HG02852 (cell line): ENCODE data around the gene PFN4.
"Not testable (repeated sequence)": the region's sequence is repeated elsewhere in the genome, so short reads cannot be mapped to it uniquely, and the experiment has no call there.

Experiments used
- ATAC-seq: cut with Tn5 transposase; IDR thresholded peaks from one replicate; pipeline ENCODE4 v1.9.1; 2021; ENCODE audit warnings: mild to moderate bottlenecking, moderate library complexity; ENCODE audit not compliant: unreplicated experiment

PFN4 gene

GRCh38 chr2:24115057-24115456 is 8.1 kb downstream of the PFN4 start:
- no peak for ATAC-seq

DNA sequence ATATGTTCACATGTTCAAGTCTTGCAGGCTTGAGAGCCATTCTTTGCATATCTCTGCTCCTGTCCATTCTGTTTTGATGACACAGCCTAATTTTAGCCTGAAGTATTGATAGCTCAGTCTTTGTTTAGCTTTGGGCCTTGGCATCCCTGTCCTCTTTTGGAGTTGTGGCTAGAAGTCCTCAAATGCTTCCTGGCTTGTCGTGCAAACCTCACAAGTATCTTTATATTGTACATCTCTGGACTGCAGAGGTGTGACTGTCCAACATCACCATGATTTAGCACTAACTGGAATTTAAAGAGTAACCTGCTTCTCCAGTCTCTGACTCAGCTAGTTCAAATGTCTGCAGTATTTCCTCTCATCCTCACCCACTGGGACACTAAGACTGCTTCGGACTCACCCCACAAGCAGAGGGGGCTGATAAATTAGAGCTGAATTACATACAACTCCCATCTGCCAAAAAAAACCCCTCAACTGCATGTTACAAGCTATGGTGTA is 11.7 kb downstream of the PFN4 start:
- ATAC-seq = no peak

DNA sequence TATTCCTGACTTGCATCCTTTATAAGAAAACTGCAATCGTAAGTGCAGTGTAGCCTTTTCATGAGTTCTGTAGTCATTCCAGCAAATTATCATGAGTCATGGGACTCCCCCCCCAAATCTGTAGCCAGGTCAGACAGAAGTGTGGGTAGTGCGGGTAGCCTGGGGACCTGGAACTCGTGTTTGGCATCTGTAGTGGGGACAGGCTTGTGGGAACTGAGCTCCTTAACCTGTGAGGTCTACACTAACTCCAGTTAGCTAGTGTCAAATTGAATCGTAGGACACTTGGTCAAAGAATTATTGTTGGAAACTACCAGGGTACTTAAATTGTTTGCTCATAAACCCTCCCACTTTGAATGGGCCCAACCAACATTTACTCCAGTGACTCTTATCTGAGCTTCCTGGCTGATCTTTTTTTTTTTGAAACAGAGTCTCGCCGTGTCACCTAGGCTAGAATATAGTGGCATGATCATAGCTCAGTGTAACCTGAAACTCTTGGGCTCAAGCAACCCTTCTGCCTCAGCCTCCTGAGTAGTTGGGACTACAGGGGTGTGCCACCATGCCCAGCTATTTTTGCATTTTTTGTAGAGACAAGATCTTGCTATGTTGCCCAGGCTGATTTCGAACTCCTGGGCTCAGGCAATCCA is 12.4 kb downstream of the PFN4 start:
- no peak for ATAC-seq

- not testable (repeated sequence) for ATAC-seq
Measured at GRCh38 chr2:24109431-24109830, 13.7 kb downstream of the PFN4 start.

GRCh38 chr2:24107336-24107735 is 15.8 kb downstream of the PFN4 start:
- no peak for ATAC-seq

DNA sequence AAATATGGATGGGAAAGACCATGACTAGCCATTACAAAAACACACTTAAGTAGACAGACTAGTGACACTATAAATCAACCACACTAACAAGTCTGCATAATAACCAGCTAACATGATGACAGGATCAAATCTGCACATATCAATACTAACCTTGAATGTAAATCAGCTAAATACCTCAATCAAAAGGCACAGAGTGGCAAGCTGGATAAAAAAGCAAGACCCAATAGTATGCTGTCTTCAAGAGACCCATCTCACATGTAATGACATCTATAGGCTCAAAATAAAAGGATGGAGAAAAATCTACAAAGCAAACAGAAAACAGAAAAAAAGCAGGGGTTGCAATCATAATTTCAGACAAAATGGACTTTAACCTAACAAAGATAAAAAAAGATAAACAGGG is 16.3 kb downstream of the PFN4 start:
- no peak for ATAC-seq

DNA sequence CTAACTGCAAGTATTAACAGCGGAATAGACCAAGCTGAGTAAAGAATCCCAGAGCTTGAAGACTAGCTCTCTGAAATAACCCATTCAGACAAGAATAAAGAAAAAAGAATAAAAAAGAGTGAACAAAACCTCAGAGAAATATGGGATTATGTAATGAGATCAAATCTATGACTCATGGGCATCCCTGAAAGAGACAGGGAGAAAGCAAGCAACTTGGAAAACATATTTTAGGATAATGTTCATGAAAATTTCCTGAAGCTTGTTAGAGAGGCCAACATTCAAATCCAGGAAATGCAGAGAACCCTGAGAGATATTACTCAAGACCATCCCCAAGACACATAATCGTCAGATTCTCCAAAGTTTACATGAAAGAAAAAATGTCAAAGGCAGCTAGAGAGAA is 17.3 kb downstream of the PFN4 start:
- ATAC-seq = no peak

- ATAC-seq = no peak
Measured at GRCh38 chr2:24104906-24105305, 18.2 kb downstream of the PFN4 start.

DNA sequence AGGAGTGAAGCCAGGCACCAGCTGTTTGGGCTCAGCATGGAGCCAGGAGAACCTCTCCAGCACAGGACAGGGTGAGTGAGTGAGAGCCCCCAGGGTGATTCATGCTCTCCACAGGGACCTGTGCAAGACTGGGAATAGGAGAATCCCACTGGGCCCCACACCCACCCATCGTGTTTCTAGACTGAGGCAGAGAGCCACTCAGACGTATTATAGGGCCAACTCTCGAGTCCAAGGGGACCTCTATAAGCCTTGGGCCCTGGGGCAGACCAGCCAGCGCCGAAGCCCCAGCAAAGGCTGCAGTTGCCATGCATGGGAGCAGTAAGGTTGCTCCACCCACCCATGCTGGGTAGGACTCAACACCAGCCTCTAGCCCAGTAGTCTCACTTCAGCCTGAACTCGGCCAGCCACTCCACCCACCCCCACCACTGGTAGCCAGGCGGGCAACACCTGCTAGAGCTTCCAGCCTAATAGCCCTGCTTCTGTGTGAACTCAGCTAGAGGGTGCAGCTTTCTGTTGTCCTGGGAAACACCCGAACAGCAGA is 19.0 kb downstream of the PFN4 start:
- no peak for ATAC-seq

DNA sequence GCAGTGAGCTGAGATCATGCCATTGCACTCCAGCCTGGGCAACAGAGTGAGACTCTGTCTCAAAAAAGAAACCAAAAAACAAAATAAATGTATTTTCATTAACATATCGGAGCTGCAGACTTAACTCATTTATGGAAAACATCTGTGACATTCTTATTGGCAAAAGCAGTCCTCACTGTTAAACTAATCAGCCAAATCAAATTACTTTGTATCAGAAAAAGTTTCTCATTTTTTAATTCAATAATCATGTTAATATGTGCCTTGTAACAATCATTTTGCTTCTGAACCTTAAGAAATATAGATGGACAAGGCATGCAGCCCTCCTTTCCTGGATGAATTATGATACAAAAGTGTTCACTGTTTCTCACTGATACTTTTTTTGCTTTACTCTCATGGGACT is 20.5 kb downstream of the PFN4 start:
- ATAC-seq = no peak

- no peak for ATAC-seq
Measured at GRCh38 chr2:24101992-24102391, 21.1 kb downstream of the PFN4 start.

DNA sequence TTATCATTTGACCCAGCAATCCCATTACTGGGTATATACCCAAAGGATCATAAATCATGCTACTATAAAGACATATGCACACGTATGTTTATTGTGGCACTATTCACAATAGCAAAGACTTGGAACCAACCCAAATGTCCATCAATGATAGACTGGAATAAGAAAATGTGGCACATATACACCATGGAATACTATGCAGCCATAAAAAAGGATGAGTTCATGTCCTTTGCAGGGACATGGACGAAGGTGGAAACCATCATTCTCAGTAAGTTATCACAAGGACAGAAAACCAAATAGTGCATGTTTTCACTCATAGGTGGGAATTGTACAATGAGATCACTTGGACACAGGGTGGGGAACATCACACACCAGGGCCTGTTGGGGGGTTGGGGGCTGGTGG is 22.4 kb downstream of the PFN4 start:
- not testable (repeated sequence) for ATAC-seq

DNA sequence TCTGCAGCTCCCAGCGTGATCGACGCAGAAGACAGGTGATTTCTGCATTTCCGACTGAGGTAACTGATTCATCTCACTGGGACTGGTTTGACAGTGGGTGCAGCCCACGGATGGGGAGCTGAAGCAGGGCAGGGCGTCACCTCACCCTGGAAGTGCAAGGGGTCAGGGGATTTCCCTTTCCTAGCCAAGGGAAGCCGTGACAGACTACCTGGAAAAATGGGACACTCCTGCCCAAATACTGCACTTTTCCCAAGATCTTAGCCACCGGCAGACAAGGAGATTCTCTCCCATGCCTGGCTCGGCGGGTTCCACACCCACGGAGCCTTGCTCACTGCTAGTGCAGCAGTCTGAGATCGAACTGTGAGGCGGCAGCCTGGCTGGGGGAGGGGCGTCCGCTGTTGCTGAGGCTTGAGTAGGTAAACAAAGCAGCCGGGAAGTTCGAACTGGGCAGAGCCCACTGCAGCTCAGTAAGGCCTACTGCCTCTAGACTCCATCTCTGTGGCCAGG is 27.9 kb downstream of the PFN4 start:
- ATAC-seq = not testable (repeated sequence)

DNA sequence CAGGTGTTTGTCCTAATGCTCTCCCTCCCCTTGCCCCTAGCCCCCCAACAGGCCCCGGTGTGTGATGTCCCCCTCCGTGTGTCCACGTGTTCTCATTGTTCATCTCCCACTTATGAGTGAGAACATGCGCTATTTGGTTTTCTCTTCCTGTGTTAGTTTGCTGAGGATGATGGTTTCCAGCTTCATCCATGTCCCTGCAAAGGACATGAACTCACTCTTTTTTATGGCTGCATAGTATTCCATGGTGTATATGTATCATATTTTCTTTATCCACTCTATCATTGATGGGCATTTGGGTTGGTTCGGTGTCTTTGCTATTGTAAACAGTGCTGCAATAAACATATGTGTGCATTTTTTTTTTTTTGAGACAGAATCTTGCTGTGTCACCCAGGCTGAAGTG is 29.9 kb downstream of the PFN4 start:
- ATAC-seq = not testable (repeated sequence)

DNA sequence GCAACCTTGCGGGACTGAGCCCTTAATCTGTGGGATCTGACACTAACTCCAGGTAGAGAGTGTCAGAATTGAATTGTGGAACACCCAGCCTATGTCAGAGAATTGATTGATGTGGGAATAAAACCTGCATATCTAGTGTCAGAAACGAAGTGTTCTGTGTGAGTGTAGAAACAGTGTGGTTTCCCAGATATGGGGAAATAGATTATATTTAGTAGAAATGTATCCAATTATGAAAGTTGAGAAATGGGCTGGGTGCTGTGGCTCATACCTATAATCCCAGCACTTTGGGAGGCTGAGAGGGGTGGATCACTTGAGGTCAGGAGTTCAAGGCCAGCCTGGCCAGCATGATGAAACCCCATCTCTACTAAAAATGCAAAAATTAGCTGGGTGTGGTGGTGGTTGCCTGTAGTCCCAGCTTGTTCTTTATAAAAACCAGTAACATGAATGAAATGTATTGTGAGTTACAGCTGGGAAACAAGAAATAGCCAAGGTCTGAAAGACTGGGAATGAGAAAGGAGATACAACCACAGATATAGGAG is 34.2 kb downstream of the PFN4 start:
- ATAC-seq = no peak

GRCh38 chr2:24087032-24087431 is 36.1 kb downstream of the PFN4 start:
- no peak for ATAC-seq

GRCh38 chr2:24086241-24086640 is 36.9 kb downstream of the PFN4 start:
- ATAC-seq = no peak

GRCh38 chr2:24085200-24085489 is 38.0 kb downstream of the PFN4 start:
- no peak for ATAC-seq

DNA sequence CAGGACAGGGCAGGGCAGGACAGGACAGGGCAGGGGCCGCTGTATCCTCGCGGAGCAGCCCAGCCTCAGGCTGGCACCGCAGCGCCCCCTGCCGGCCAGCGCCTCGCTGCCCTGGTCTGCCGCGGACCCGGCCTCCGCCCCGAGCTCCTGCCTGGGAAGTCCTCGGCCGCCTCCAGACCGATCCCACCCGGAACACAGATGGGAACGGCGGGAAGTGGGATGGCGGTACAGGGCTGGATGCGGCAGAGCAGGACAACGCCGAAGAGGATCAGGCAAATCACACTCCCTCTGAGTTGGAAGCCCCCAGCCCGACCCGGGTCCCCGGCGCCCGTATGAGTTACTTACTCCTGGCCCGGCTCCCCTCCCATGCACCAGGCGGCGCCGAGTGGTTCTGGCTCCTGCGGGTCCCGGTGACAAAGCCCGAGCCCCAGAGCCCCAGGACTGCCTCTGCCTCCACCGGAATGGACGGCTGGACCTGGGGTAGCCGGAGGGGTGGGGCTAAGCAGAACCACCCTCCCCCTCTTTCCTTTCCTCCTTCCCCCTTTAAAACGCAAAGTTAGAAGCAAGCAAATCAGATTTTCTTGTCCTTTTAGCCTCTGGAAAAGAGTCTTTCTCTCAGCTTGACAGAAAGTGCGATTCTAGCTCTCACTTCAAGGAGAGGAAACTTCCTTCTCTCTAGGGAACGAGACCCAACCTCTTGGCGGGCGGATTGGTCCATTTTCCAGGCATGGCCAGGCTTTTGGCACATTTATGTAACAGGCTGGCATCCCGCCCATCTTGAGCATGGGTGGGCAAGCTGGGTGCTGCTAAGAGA is 38.5 kb downstream of the PFN4 start, which contains the start of gene TP53I3:
TP53I3 (minus strand) TSS at position 449 of the 814 bp plus-strand sequence. CDS start 508 bp downstream, outside the sequence.
- ATAC-seq = peak; percentile 75

DNA sequence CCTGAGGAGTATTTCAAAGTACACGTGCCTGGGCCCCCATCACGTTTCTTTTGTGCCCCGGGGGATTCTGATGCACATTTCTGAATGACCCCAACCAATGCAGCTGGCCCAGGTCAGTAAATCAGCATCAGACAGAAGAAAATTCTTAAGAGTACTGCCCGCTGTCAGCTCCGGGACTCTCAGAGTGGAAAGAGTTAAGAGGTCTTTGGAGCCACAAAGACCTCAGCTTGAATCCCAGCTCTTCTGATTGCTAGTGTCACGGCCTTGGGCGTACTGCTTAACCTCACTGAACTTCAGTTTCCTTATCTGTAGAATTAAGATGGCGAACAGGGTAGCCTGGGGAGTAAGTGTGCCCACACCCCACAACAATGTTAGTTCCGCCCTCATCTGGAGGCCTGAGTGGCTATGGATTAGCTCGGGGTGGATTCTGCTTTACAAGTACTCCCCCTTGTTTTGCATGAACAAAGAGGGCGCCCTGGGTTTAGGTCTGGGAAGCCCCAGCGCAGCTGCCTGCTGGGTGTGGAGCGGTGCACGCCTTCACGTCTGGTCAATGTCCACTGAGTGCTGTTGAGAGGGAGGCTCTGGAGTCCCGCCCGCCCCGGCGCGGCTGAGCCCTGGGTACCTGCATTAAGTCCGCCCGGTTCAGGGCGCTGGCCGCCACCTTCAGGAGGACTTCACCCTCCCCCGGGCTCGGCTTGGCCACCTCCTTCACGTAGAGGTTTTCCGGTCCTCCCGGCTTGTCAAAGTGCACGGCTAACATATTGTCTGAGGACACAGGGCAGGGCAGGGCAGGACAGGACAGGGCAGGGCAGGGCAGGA is 39.4 kb downstream of the PFN4 start:
- ATAC-seq = peak; percentile 75
